Tibial artery (tissue), 4 donors: ENCODE data around the gene SLC38A11.

ENCODE experiments used
- DNase-seq, 2 donors: peaks; one replicate each; pipeline ENCODE4 v3.0.0-alpha.2; 2019
- H3K27ac ChIP-seq, 2 donors: fragments of 200-600 bp; sonication (generic) in 1 of 2; 1 replicate in 1 of 2; 2 replicates in 1 of 2; pipeline ENCODE4 v1.5.1; 2018 to 2019; ENCODE audit warnings: mild to moderate bottlenecking in 1 of 2
- H3K27me3 ChIP-seq, 2 donors: fragments of 200-600 bp; sonication (generic) in 1 of 2; one replicate each; pipeline versions ENCODE4 v1.5.1 to v1.6.0; 2016 to 2019
- H3K36me3 ChIP-seq, 3 donors: fragments of 200-600 bp; sonication (generic) in 2 of 3; one replicate each; pipeline ENCODE4 v1.5.1; 2016 to 2019; ENCODE audit warnings: mild to moderate bottlenecking in 2 of 3
- H3K4me1 ChIP-seq, 4 donors: fragments of 200-600 bp; sonication (generic) in 2 of 4; 1 replicate in 3 of 4; 2 replicates in 1 of 4; pipeline ENCODE4 v1.5.1; 2016 to 2019
- H3K4me3 ChIP-seq, 2 donors: fragments of 200-600 bp; sonication (generic) in 1 of 2; 1 replicate in 1 of 2; 2 replicates in 1 of 2; pipeline ENCODE4 v1.5.1; 2018 to 2019; ENCODE audit warnings: mild to moderate bottlenecking in 2 of 2
- H3K9me3 ChIP-seq, 3 donors: fragments of 200-600 bp; sonication (generic) in 1 of 3; one replicate each; pipeline ENCODE4 v1.5.1; 2016 to 2019
- intact Hi-C: fragments of 100-400 bp; cut with DNase I; formaldehyde crosslinking; loops from one replicate; pipeline ENCODE4 v1.15.0; 2023; ENCODE audit warnings: low total_unique reads
- TF ChIP-seq, protein P1 (sequence below), 2 experiments: fragments of 200-600 bp in 1 of 2; fragments of 450-650 bp in 1 of 2; IDR thresholded peaks; one replicate each; pipeline ENCODE4 v1.5.1; 2017 to 2019; ENCODE audit warnings: antibody characterized with exemption in 2 of 2, mild to moderate bottlenecking in 1 of 2, moderate library complexity in 1 of 2

Gene SLC38A11

DNA sequence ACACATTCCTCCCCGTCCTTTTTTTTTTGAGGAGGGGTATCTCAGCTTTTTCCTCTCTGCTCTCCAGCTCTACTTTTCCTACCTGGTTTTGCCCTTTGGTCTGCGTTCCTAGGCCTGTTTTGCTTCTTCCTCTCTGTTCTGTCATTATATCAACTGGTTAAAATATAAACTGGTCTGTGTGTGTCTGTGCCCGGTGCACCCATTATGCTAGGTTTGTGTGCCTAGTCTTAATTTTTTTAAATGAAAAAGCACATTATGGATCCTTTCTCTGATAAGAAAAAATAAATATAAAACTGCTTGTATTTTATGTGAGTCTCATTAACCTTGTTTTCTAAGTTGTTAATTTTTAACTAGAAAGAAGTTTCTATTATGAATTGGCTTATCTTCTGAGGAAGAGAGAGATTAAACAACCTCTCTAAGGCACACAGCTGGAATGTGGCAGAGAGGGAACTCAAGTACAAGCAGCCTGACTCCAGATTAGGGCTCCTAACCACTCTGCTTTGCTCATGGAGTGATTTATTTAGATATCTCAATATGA is 17.4 kb downstream of the SLC38A11 start:
- H3K36me3 ChIP-seq, result no peaks in the 10 kb centered on the region
- intact Hi-C loops, result no loop called here
- no peaks in the 10 kb centered on the region for H3K9me3 ChIP-seq
- H3K27ac ChIP-seq, result no peak overlapping the region
- TF ChIP-seq, protein P1, sequence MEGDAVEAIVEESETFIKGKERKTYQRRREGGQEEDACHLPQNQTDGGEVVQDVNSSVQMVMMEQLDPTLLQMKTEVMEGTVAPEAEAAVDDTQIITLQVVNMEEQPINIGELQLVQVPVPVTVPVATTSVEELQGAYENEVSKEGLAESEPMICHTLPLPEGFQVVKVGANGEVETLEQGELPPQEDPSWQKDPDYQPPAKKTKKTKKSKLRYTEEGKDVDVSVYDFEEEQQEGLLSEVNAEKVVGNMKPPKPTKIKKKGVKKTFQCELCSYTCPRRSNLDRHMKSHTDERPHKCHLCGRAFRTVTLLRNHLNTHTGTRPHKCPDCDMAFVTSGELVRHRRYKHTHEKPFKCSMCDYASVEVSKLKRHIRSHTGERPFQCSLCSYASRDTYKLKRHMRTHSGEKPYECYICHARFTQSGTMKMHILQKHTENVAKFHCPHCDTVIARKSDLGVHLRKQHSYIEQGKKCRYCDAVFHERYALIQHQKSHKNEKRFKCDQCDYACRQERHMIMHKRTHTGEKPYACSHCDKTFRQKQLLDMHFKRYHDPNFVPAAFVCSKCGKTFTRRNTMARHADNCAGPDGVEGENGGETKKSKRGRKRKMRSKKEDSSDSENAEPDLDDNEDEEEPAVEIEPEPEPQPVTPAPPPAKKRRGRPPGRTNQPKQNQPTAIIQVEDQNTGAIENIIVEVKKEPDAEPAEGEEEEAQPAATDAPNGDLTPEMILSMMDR (IDR thresholded peaks at IDR 0.05), result no peak
- no peak for DNase-seq
- H3K4me1 ChIP-seq, result no peaks in the 10 kb centered on the region
- H3K27me3 ChIP-seq, result no peaks in the 10 kb centered on the region
- no peak overlapping the region for H3K4me3 ChIP-seq

DNA sequence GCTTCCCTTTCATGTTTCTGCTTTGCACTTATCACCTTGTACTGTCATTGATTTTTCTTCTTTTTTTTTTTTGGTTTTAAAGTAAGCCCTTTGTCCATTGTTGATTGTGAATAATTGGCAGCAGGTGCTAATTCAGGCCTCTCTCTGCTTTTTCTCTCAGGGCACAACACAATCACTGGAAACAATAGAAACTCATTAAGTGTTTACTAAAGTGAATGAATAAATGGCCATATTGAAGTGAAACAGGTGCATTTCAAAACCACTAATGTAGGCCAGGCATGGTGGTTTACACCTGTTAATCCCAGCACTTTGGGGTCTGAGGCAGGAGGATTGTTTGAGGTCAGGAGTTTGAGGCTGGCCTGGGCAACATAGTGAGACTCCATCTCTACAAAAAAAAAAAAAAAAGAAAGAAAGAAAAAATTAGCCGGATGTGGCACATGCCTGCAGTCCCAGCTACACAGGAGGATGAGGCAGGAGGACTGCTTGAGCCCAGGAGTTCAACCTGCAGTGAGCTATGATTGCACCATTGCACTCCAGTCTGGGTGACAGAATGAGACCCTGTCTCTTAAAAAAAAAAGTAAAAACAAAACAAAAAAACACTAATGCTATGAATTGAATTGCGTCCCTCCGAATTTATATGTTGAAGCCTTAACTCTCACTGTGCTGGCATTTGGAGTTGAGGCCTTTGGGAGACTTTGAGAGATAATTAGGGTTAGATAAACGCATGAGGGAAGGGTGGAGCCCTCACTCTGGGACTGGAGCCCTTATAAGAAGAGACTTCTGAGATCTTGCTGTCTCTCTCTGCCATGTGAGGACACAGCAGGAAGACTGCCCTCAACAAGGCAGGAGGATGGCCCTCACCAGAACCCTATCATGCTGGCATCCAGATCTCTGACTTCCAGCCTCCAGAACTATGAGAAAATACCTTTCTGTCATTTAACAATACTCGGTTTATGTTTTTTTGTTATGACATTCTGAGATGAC is 19.9 kb downstream of the SLC38A11 start:
- DNase-seq, result no peak
- H3K4me1 ChIP-seq, result no peaks in the 10 kb centered on the region
- no peak overlapping the region for H3K4me3 ChIP-seq
- TF ChIP-seq, protein P1 (IDR thresholded peaks at IDR 0.05), result no peak
- intact Hi-C loops, result no loop called here
- H3K27ac ChIP-seq, result no peak overlapping the region
- H3K9me3 ChIP-seq, result no peaks in the 10 kb centered on the region
- H3K36me3 ChIP-seq, result no peaks in the 10 kb centered on the region
- no peaks in the 10 kb centered on the region for H3K27me3 ChIP-seq

DNA sequence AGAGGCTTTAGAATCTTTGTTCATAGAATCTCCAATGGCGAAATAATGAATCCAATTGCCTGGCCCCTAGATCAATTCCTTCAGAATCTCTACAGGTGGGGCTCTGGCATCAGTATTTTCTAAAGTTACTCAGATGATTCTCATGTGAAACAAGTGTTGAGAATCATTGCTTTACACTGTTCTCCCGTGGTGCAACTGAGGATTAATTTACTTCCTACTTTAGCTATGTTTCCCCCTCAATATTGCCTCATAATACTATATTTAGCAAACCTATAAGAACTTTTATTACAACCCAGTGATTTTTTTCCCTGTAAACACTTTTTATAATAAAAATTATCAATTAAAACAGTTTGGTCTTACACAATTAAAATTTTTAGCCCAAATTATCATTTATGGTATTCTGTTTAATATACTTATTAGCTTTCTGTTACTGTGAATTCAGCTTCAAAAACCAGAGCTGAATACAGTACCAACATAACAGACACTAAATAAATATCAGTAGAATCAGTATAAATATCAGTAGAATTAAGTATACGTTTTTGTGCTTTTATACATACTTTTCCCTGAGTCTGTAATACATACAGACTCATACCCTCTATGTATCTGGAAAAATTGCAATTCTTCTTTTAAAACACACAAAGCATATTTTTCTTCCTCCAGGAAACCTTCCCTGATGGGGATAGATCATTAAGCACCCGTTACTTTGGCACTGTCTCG is 20.8 kb downstream of the SLC38A11 start:
- TF ChIP-seq, protein P1 (IDR thresholded peaks at IDR 0.05), result no peak
- Histone ChIP-seq H3K9me3 (no peaks in the 10 kb centered on the region), H3K36me3 (no peaks in the 10 kb centered on the region), H3K27me3 (no peaks in the 10 kb centered on the region), H3K27ac (no peak overlapping the region), H3K4me1 (no peaks in the 10 kb centered on the region), H3K4me3 (no peak overlapping the region)
- intact Hi-C loops, result no loop called here
- DNase-seq, result no peak

DNA sequence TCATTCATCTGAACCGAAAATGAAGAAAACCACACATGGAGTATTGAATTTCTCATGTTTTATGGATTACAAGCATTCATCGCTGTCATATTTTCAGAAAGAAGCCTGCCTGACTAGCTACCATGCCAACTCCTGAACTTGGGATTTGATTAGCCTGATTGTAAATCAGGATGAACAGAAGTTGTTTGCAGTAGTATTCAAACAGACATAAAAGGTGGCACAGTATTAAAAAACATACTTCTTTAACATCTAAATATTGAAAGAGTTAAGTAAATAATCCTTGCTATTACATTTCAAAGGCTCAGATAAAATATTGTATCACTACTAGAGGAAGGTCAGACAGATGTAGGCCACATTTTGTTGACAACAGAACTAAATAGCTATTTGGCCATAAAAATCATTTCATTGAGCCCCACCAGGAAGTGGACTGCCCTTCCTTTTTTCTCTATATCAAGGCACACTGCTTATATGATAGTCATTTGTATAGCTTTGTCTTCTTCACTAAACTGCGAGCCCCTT is 21.6 kb downstream of the SLC38A11 start:
- Histone ChIP-seq H3K4me3 (no peak overlapping the region), H3K4me1 (no peaks in the 10 kb centered on the region), H3K27me3 (no peaks in the 10 kb centered on the region), H3K9me3 (no peaks in the 10 kb centered on the region), H3K36me3 (no peaks in the 10 kb centered on the region), H3K27ac (no peak overlapping the region)
- TF ChIP-seq, protein P1 (IDR thresholded peaks at IDR 0.05), result no peak
- DNase-seq, result no peak
- intact Hi-C loops, result no loop called here

DNA sequence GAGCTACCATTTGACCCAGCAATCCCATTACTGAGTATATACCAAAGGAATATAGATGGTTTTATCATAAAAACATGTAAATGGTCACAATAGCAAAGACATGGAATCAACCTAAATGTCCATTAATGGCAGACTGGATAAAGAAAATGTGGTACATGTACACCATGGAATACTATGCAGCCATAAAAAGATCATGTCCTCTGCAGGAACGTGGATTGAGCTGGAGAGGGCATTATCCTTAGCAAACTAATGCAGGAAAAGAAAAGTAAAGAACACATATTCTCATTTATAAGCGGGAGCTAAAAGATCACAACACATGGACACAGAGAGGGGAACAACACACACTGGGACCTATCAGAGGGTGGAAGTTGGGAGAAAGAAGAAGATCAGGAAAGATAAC is 22.9 kb downstream of the SLC38A11 start:
- no peaks in the 10 kb centered on the region for H3K27me3 ChIP-seq
- intact Hi-C loops, result no loop called here
- no peak overlapping the region for H3K4me3 ChIP-seq
- H3K36me3 ChIP-seq, result no peaks in the 10 kb centered on the region
- TF ChIP-seq, protein P1 (IDR thresholded peaks at IDR 0.05), result no peak
- H3K4me1 ChIP-seq, result no peaks in the 10 kb centered on the region
- no peak for DNase-seq
- H3K27ac ChIP-seq, result no peak overlapping the region
- no peaks in the 10 kb centered on the region for H3K9me3 ChIP-seq
